ENCODE results near the gene FCAR.
A peak's percentile ranks its signal among the peaks of the same experiment; 100 is the strongest.
"Not testable (repeated sequence)": the region's sequence is repeated elsewhere in the genome, so short reads cannot be mapped to it uniquely, and the experiment has no call there.

The FCAR gene

GRCh38 chr19:54916822-54917221, 42.8 kb downstream of the FCAR start:
- peak; percentile 29 for DNase-seq (ENCODE audit: low read depth)
- no peak overlapping the region for H3K4me3 ChIP-seq (ENCODE audit: low read depth, low read length)
- TF ChIP-seq MYC (IDR thresholded peaks at IDR 0.05; ENCODE audit: low read depth, low read length) (no peak), MAX (IDR thresholded peaks at IDR 0.05; ENCODE audit: low read depth, low read length) (no peak), POLR2A (IDR thresholded peaks at IDR 0.05; ENCODE audit: extremely low read depth, insufficient read length) (no peak), CTCF (IDR thresholded peaks at IDR 0.05; ENCODE audit: low read depth, low read length) (no peak)

- TF ChIP-seq CTCF (IDR thresholded peaks at IDR 0.05; ENCODE audit: low read depth, low read length) (no peak), POLR2A (IDR thresholded peaks at IDR 0.05; ENCODE audit: extremely low read depth, insufficient read length) (no peak), MYC (IDR thresholded peaks at IDR 0.05; ENCODE audit: low read depth, low read length) (no peak), MAX (IDR thresholded peaks at IDR 0.05; ENCODE audit: low read depth, low read length) (no peak)
- no peak overlapping the region for H3K4me3 ChIP-seq (ENCODE audit: low read depth, low read length)
- no peak for DNase-seq (ENCODE audit: low read depth)
Observed at GRCh38 chr19:54918499-54918898, 44.5 kb downstream of the FCAR start.

- DNase-seq (ENCODE audit: low read depth) = peak; percentile 24
Observed at GRCh38 chr19:54919646-54920563, 45.9 kb downstream of the FCAR start.

GRCh38 chr19:54921082-54921481, 47.0 kb downstream of the FCAR start:
- no peak overlapping the region for H3K4me3 ChIP-seq (ENCODE audit: low read depth, low read length)
- no peak for TF ChIP-seq MAX (IDR thresholded peaks at IDR 0.05; ENCODE audit: low read depth, low read length)
- TF ChIP-seq MYC (IDR thresholded peaks at IDR 0.05; ENCODE audit: low read depth, low read length) = no peak
- no peak for TF ChIP-seq POLR2A (IDR thresholded peaks at IDR 0.05; ENCODE audit: extremely low read depth, insufficient read length)
- no peak for DNase-seq (ENCODE audit: low read depth)

More at GRCh38 chr19:54919646-54920563, 45.9 kb downstream of the FCAR start:
- H3K4me3 ChIP-seq (ENCODE audit: low read depth, low read length) = not testable (repeated sequence)

- TF ChIP-seq POLR2A (IDR thresholded peaks at IDR 0.05; ENCODE audit: extremely low read depth, insufficient read length) = no peak
- no peak for TF ChIP-seq MAX (IDR thresholded peaks at IDR 0.05; ENCODE audit: low read depth, low read length)
- TF ChIP-seq MYC (IDR thresholded peaks at IDR 0.05; ENCODE audit: low read depth, low read length) = no peak
- no peak overlapping the region for H3K4me3 ChIP-seq (ENCODE audit: low read depth, low read length)
Observed at GRCh38 chr19:54923276-54923675, 49.2 kb downstream of the FCAR start.

GRCh38 chr19:54928299-54928698, 54.3 kb downstream of the FCAR start:
- DNase-seq (ENCODE audit: low read depth) = peak; percentile 13
- no peak overlapping the region for H3K4me3 ChIP-seq (ENCODE audit: low read depth, low read length)
- TF ChIP-seq POLR2A (IDR thresholded peaks at IDR 0.05; ENCODE audit: extremely low read depth, insufficient read length) (no peak), MYC (IDR thresholded peaks at IDR 0.05; ENCODE audit: low read depth, low read length) (no peak), CTCF (IDR thresholded peaks at IDR 0.05; ENCODE audit: low read depth, low read length) (no peak), MAX (IDR thresholded peaks at IDR 0.05; ENCODE audit: low read depth, low read length) (no peak)

More at GRCh38 chr19:54923276-54923675, 49.2 kb downstream of the FCAR start:
- DNase-seq (ENCODE audit: low read depth) = no peak

- no peak overlapping the region for H3K4me3 ChIP-seq (ENCODE audit: low read depth, low read length)
- TF ChIP-seq MAX (IDR thresholded peaks at IDR 0.05; ENCODE audit: low read depth, low read length) = no peak
- TF ChIP-seq POLR2A (IDR thresholded peaks at IDR 0.05; ENCODE audit: extremely low read depth, insufficient read length) = no peak
- TF ChIP-seq CTCF (IDR thresholded peaks at IDR 0.05; ENCODE audit: low read depth, low read length) = no peak
- TF ChIP-seq MYC (IDR thresholded peaks at IDR 0.05; ENCODE audit: low read depth, low read length) = no peak
Observed at GRCh38 chr19:54937926-54938325, 63.9 kb downstream of the FCAR start.

More at GRCh38 chr19:54937926-54938325, 63.9 kb downstream of the FCAR start:
- no peak for DNase-seq (ENCODE audit: low read depth)
